Subcutaneous adipose tissue (tissue), 4 donors: ENCODE measurements around the gene PHF14. TPM values are rescaled to one million over a fixed set of nuclear protein-coding genes. Genes with fewer than 3 reads are reported as not detected.

ENCODE experiments used
- total RNA-seq, 4 donors: library from RNA; depleted of rRNA; stranded (reverse); fragments of >200 nt; gene quantifications; one replicate each; pipeline ENCODE4 v1.1.0, GENCODE V29; 2016
- TF ChIP-seq, protein P1 (sequence below): fragments of 450-650 bp; IDR thresholded peaks from one replicate; pipeline ENCODE4 v1.5.1; 2016; ENCODE audit warnings: low read depth, mild to moderate bottlenecking, control low read depth, antibody characterized with exemption, moderate library complexity

PHF14 gene
- total RNA-seq, 4 donors from 2014 or later: 39.9 to 51.7 (median 42.9) TPM

DNA sequence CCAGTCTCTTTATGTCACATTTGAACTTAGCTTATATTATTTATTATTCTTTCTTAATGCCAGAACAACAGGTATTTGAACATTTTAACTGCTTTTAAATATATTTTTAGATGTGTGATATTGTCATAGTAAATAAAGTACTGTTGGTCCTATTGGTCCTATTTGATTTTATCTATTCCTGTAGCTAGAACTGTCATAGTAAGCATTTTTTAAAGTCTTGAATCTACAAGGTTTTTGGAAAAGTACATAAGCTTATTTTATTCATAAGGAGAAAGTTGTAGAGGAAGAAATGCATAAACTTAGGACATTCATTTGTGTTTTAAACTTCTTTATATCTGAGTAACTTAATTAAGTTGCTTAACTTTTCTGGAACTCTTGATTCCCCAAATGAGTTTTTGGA is 136.0 kb downstream of the PHF14 start:
- TF ChIP-seq, protein P1, sequence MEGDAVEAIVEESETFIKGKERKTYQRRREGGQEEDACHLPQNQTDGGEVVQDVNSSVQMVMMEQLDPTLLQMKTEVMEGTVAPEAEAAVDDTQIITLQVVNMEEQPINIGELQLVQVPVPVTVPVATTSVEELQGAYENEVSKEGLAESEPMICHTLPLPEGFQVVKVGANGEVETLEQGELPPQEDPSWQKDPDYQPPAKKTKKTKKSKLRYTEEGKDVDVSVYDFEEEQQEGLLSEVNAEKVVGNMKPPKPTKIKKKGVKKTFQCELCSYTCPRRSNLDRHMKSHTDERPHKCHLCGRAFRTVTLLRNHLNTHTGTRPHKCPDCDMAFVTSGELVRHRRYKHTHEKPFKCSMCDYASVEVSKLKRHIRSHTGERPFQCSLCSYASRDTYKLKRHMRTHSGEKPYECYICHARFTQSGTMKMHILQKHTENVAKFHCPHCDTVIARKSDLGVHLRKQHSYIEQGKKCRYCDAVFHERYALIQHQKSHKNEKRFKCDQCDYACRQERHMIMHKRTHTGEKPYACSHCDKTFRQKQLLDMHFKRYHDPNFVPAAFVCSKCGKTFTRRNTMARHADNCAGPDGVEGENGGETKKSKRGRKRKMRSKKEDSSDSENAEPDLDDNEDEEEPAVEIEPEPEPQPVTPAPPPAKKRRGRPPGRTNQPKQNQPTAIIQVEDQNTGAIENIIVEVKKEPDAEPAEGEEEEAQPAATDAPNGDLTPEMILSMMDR: no peak

DNA sequence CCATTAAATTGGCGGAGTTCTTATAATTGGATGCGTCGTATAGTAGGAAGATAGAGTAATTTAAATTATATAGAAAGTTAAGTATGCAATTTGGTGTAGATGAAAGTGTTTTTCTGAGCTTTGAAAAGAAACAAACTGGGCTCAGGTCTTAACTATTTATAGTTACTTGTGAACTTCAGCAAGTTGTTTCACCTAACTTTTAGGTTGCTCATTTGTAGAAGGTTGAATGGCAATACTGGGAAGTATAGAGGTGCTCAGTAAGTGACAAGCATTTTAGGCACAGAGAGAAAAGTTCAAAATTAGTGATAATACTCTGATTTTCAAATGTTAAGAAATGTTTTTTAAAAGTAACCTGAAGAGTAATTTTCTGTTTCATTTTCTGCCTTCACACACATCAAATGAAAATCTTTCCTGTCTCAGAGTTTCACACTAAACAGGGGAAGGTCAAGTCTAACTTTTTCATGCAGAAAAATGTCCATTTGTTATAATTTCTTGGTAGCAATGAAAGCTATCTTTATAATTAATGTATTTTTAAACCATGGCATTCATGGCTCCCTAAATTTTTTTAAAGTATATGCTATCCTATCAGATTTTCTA is 146.5 kb downstream of the PHF14 start:
- TF ChIP-seq, protein P1: no peak

DNA sequence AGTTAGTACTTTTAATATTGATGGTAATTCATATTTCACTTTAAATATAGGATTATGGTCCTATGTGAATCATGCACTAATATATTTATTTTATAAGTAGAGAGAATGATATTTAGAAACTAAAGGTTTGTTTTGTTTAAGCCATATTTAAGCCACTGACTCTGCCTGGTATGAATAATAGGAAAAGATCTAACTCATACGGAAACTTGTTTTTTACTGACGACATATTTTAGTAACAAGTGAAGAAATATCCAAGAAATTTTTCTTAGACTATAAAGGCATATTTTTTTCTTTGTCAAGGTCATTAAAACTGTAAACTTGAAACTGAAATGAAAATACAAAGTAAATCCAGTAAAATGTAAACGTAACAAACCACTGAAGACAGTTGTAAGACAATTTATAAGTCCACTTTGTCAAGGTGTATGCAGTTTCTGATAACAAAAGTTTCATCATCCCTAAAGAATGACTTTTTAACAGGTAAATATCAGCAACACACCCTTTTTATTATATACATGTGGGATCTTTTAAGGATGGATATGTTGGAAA is 147.1 kb downstream of the PHF14 start:
- TF ChIP-seq, protein P1: no peak

DNA sequence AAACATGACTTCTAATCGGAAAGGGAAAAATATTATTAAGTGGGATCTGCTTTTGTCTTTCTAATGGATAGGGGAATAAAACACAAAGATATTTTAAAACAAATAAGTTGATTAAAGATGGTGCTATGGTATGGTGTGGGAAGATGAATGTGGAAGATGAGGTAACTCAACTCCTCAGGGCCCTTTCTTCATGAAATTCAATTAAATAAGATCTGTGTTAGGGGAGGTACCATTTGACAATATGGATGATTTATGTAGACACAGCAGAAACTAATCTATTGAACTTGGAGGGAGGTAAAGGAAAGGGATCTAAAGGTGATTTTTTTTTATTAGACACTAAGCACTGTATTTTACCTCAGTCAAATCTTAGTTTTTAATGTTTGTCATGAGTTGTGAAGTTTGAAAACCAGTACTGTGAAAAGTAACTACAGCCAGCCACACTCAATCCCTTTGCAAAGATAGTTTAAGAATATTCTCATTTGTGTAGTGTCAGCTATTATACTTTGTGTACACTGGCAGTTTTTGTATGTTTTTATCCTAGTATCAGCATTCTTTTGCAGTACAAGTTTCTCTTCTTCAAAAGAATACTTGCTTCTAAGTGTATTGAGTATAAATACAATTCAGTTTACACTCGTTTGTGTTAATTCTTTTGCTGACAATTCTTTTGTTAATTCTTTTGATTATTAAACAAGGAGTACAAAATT is 151.3 kb downstream of the PHF14 start:
- TF ChIP-seq, protein P1: no peak

DNA sequence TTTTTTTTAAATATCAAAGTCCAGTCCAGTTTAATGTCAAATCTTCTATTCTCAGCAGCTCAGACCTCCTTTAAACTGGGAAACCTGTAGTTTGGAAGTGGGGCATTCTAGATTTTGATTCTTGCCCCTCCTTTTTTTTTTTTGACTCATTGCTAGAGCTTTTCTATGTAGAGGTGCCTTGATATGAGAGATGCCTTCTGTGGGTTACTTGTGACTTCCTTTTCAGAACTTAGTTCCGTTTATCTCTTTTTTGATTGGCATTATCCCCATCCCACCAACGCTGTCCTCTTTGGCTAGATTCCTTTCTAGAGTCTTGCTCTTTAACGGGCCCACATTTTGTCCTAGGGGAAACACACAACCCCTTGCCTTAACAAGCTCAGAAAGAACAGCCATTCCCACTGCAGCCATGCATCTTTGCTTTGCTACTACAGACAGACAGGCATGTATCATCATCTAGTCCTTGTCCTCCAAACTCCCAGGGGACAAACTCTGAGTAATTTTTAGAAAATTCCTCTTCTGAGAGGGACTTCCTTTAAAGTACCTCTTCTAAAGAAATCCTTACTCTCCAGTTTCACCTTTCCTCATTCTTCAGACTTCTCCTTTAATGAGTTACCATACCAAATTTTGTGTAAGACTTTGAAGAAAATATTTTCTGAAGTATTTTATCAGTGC is 153.6 kb downstream of the PHF14 start:
- TF ChIP-seq, protein P1: no peak

DNA sequence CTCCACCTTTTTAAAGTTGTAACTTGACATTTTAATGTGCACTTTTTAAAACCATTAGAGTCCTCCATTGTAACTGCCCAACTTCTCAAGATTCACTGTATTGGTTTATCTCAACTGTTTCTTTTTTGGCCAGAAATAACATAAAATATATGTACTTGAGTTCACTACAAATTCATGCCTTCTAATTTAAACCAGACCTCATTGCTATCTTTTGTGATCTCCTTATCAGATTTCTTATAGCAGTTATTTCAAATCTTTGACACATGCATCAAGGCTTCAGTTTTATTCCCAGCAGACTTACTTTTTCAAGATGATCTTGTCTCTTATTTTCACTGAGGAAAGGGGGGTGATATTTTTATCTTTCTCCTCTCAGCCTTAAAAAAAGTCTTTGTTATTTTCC is 154.3 kb downstream of the PHF14 start:
- TF ChIP-seq, protein P1: no peak

DNA sequence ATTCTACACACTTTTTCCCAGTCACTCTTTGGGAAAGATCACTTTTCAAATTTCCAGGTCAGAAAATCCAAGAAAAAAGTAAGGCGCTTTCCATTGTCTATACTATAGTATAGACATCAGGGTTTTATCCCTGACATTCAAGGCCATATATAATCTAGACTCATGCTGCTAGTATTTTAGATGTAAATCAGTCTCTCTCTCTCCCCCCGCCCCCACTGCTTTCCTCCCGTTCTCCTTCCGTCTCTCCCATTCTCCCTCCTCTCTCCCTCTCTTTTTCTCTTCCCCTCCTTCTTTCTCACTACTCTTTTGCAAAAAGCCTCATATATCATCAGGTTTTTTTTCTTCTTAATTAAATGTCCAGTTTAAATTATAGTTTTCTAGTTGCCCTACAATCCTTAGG is 154.8 kb downstream of the PHF14 start:
- TF ChIP-seq, protein P1: no peak
